HepG2 (cell line): ENCODE data around the gene RRAS. TPM values are rescaled to one million over a fixed set of nuclear protein-coding genes. Genes with fewer than 3 reads are reported as not detected.
A peak's percentile ranks its signal among the peaks of the same experiment; 100 is the strongest.

Experiments used
- BRD4 ChIP-seq: sonication (generic); formaldehyde crosslinking; IDR thresholded peaks from 2 replicates; pipeline ENCODE4 v1.4.0; 2020; ENCODE audit warnings: missing genetic modification reagents
- CREM ChIP-seq, 2 experiments: sonication (generic) in 1 of 2; formaldehyde crosslinking in 1 of 2; IDR thresholded peaks; 2 replicates each; pipeline versions ENCODE4 v1.4.0 to v1.6.1; 2016 to 2020; ENCODE audit warnings: antibody characterized with exemption in 1 of 2, mild to moderate bottlenecking in 1 of 2, missing genetic modification reagents in 1 of 2
- MIER3 ChIP-seq: IDR thresholded peaks from 2 replicates; pipeline ENCODE4 v1.6.1; 2016; ENCODE audit warnings: missing compliant biosample characterization, borderline replicate concordance
- NFKBIZ ChIP-seq: IDR thresholded peaks from 2 replicates; pipeline ENCODE4 v1.6.1; 2018; ENCODE audit warnings: missing genetic modification reagents, missing compliant biosample characterization
- NFYB ChIP-seq: sonication (generic); formaldehyde crosslinking; IDR thresholded peaks from 2 replicates; pipeline ENCODE4 v1.4.0; 2020; ENCODE audit warnings: missing genetic modification reagents
- NRL ChIP-seq: sonication (generic); formaldehyde crosslinking; IDR thresholded peaks from 2 replicates; pipeline ENCODE4 v1.5.0; 2020; ENCODE audit warnings: missing genetic modification reagents, mild to moderate bottlenecking, moderate library complexity, borderline replicate concordance
- PLRG1 ChIP-seq: fragments of 450-650 bp; conservative IDR thresholded peaks from 2 replicates; pipeline ENCODE4 v1.6.1; 2016
- ZKSCAN5 ChIP-seq: sonication (generic); formaldehyde crosslinking; IDR thresholded peaks from 2 replicates; pipeline ENCODE4 v1.5.1; 2020; ENCODE audit warnings: mild to moderate bottlenecking, missing genetic modification reagents
- ZNF547 ChIP-seq: sonication (generic); formaldehyde crosslinking; IDR thresholded peaks from 2 replicates; pipeline ENCODE4 v1.5.1; 2020; ENCODE audit warnings: mild to moderate bottlenecking, missing genetic modification reagents
- ZNF614 ChIP-seq: IDR thresholded peaks from 2 replicates; pipeline ENCODE4 v1.6.1; 2018; ENCODE audit warnings: missing biosample characterization, missing genetic modification reagents, inconsistent platforms, borderline replicate concordance
- ZNF619 ChIP-seq: sonication (generic); formaldehyde crosslinking; IDR thresholded peaks from 2 replicates; pipeline ENCODE4 v1.4.0; 2020; ENCODE audit warnings: mild to moderate bottlenecking, missing genetic modification reagents
- ZNF775 ChIP-seq: sonication (generic); formaldehyde crosslinking; IDR thresholded peaks from 2 replicates; pipeline ENCODE4 v1.4.0; 2020; ENCODE audit warnings: missing genetic modification reagents, mild to moderate bottlenecking, moderate library complexity, borderline replicate concordance
- polyA plus RNA-seq, 8 experiments: library from polyadenylated mRNA; depleted of rRNA in 3 of 8; stranded (reverse) in 7 of 8; unstranded in 1 of 8; fragments of >200 nt; fragmentation: Illumina TruSeq in 4 of 8; extraction: Trizol in 4 of 8; gene quantifications; 2 replicates each; pipeline versions ENCODE4 v1.2.1 to v1.2.3, GENCODE V29; 2011 to 2016; ENCODE audit warnings: low read depth in 4 of 8, missing spikeins in 1 of 8, mixed read lengths in 1 of 8; ENCODE audit not compliant: insufficient read depth in 1 of 8
- total RNA-seq, 5 experiments: library from RNA; depleted of rRNA; stranded (reverse); fragments of >200 nt; fragmentation: Illumina TruSeq; extraction: Trizol; gene quantifications; 2 replicates each; pipeline ENCODE4 v1.2.3, GENCODE V29; 2016; ENCODE audit warnings: low read depth in 1 of 5
- TF ChIP-seq, protein P1 (sequence below), 2 experiments: IDR thresholded peaks; 2 replicates each; pipeline ENCODE4 v1.6.1; 2011 to 2012; ENCODE audit warnings: low read length in 2 of 2, borderline replicate concordance in 1 of 2, low read depth in 1 of 2, mild to moderate bottlenecking in 1 of 2, moderate library complexity in 1 of 2
- TF ChIP-seq, protein P2 (sequence below): sonication (generic); formaldehyde crosslinking; IDR thresholded peaks from 2 replicates; pipeline ENCODE4 v1.4.0; 2020; ENCODE audit warnings: missing genetic modification reagents, mild to moderate bottlenecking, borderline replicate concordance
- TF ChIP-seq, protein P3 (sequence below): fragments of 450-650 bp; IDR thresholded peaks from 2 replicates; pipeline ENCODE4 v1.6.1; 2016
- TF ChIP-seq, protein P4 (sequence below): sonication (generic); formaldehyde crosslinking; IDR thresholded peaks from 2 replicates; pipeline ENCODE4 v1.5.0; 2020; ENCODE audit warnings: missing genetic modification reagents, mild to moderate bottlenecking, borderline replicate concordance
- TF ChIP-seq, protein P5 (sequence below): sonication (generic); formaldehyde crosslinking; IDR thresholded peaks from 2 replicates; pipeline ENCODE4 v1.4.0; 2020; ENCODE audit warnings: mild to moderate bottlenecking, missing genetic modification reagents
- TF ChIP-seq, protein P6 (sequence below): IDR thresholded peaks from 2 replicates; pipeline ENCODE4 v1.6.1; 2018; ENCODE audit warnings: missing genetic modification reagents, mild to moderate bottlenecking, missing compliant biosample characterization

The RRAS gene
- total and polyA plus RNA-seq, 2 of the 13 experiments (the other 11 are each of a cell fraction or from before 2014, with no cell fraction given): 1.5 to 12.0 TPM

DNA sequence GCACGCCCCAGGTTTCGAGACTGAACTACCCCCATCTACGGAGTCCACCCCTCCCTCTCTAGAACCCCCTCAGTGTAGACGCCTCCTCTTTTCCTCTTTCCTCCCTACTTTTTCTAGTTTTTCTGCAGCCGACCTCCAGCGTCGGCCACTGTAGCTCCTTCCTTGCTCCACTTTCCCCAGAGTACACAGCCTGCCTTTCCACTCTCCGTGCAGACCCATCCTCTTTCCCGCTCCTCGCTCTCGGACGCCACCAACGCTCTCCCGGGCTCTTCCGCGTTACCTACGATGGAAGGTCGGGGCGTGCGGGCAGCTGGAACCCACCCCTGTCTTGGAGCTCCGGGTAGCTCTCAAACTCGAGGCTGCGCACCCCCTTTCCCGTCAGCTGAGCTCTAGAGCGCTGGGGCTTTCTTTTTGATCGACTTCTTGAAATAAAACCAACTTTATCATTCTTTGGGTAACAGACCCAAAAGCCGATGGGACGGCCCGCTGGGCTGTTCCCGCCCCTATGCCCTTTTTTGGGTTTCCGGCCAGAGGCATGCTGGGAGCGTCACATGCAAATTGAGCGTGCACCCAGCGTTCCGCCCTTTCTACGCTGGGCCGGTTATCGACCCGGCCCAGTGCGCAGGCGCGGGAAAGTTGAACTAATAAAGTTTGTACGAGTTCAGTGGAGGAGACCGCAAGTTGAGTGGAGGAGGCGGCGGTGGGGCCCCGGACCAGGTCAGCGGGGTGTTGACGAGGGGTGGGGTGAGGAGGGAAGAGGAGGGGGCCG is 25.6 kb upstream of the RRAS start, which contains the start of the genes BCL2L12 and IRF3 (continued):
- TF ChIP-seq, protein P1, sequence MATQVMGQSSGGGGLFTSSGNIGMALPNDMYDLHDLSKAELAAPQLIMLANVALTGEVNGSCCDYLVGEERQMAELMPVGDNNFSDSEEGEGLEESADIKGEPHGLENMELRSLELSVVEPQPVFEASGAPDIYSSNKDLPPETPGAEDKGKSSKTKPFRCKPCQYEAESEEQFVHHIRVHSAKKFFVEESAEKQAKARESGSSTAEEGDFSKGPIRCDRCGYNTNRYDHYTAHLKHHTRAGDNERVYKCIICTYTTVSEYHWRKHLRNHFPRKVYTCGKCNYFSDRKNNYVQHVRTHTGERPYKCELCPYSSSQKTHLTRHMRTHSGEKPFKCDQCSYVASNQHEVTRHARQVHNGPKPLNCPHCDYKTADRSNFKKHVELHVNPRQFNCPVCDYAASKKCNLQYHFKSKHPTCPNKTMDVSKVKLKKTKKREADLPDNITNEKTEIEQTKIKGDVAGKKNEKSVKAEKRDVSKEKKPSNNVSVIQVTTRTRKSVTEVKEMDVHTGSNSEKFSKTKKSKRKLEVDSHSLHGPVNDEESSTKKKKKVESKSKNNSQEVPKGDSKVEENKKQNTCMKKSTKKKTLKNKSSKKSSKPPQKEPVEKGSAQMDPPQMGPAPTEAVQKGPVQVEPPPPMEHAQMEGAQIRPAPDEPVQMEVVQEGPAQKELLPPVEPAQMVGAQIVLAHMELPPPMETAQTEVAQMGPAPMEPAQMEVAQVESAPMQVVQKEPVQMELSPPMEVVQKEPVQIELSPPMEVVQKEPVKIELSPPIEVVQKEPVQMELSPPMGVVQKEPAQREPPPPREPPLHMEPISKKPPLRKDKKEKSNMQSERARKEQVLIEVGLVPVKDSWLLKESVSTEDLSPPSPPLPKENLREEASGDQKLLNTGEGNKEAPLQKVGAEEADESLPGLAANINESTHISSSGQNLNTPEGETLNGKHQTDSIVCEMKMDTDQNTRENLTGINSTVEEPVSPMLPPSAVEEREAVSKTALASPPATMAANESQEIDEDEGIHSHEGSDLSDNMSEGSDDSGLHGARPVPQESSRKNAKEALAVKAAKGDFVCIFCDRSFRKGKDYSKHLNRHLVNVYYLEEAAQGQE (IDR thresholded peaks at IDR 0.05; ENCODE audit: borderline replicate concordance in 1 of 2, low read depth in 1 of 2, low read length in 2 of 2): no peak; a peak in 1 of 4 replicates
- no peak for TF ChIP-seq PLRG1
- no peak; the same call in 1 of the 2 replicates for TF ChIP-seq NFYB (CRISPR knock-in tag)
- TF ChIP-seq, protein P2, sequence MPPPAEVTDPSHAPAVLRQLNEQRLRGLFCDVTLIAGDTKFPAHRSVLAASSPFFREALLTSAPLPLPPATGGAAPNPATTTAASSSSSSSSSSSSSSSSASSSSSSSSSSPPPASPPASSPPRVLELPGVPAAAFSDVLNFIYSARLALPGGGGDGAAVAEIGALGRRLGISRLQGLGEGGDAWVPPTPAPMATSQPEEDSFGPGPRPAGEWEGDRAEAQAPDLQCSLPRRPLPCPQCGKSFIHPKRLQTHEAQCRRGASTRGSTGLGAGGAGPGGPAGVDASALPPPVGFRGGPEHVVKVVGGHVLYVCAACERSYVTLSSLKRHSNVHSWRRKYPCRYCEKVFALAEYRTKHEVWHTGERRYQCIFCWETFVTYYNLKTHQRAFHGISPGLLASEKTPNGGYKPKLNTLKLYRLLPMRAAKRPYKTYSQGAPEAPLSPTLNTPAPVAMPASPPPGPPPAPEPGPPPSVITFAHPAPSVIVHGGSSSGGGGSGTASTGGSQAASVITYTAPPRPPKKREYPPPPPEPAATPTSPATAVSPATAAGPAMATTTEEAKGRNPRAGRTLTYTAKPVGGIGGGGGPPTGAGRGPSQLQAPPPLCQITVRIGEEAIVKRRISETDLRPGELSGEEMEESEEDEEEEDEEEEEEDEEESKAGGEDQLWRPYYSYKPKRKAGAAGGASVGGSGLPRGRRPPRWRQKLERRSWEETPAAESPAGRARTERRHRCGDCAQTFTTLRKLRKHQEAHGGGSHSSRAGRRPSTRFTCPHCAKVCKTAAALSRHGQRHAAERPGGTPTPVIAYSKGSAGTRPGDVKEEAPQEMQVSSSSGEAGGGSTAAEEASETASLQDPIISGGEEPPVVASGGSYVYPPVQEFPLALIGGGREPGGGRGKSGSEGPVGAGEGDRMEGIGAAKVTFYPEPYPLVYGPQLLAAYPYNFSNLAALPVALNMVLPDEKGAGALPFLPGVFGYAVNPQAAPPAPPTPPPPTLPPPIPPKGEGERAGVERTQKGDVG (CRISPR knock-in tag): no peak
- peak; percentile 52; the same call in 1 of the 2 replicates for TF ChIP-seq ZNF619 (CRISPR knock-in tag)
- peak; percentile 65 for TF ChIP-seq CREM (IDR thresholded peaks at IDR 0.05)
- TF ChIP-seq CREM (CRISPR knock-in tag; IDR thresholded peaks at IDR 0.05): no peak
- no peak for TF ChIP-seq ZNF614 (CRISPR knock-in tag)
- no peak for TF ChIP-seq MIER3 (CRISPR knock-in tag)
- TF ChIP-seq ZNF775 (CRISPR knock-in tag): no peak
- TF ChIP-seq, protein P3, sequence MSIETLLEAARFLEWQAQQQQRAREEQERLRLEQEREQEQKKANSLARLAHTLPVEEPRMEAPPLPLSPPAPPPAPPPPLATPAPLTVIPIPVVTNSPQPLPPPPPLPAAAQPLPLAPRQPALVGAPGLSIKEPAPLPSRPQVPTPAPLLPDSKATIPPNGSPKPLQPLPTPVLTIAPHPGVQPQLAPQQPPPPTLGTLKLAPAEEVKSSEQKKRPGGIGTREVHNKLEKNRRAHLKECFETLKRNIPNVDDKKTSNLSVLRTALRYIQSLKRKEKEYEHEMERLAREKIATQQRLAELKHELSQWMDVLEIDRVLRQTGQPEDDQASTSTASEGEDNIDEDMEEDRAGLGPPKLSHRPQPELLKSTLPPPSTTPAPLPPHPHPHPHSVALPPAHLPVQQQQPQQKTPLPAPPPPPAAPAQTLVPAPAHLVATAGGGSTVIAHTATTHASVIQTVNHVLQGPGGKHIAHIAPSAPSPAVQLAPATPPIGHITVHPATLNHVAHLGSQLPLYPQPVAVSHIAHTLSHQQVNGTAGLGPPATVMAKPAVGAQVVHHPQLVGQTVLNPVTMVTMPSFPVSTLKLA: 0 out of 2 replicates have a peak, but pooled peaks have one; percentile 11
- TF ChIP-seq ZNF547: no peak
- TF ChIP-seq, protein P4, sequence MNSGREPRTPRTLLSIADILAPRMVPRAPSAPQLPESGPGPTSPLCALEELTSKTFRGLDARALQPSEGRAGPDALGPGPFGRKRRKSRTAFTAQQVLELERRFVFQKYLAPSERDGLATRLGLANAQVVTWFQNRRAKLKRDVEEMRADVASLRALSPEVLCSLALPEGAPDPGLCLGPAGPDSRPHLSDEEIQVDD (CRISPR knock-in tag): no peak
- no peak for TF ChIP-seq BRD4 (CRISPR knock-in tag)
- TF ChIP-seq NFKBIZ (CRISPR knock-in tag): peak; percentile 47; the same call in 1 of the 2 replicates
- peak; percentile 18; the same call in 1 of the 2 replicates for TF ChIP-seq NRL
- TF ChIP-seq, protein P5, sequence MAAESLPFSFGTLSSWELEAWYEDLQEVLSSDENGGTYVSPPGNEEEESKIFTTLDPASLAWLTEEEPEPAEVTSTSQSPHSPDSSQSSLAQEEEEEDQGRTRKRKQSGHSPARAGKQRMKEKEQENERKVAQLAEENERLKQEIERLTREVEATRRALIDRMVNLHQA: no peak
- TF ChIP-seq ZKSCAN5 (CRISPR knock-in tag): no peak
- TF ChIP-seq, protein P6, sequence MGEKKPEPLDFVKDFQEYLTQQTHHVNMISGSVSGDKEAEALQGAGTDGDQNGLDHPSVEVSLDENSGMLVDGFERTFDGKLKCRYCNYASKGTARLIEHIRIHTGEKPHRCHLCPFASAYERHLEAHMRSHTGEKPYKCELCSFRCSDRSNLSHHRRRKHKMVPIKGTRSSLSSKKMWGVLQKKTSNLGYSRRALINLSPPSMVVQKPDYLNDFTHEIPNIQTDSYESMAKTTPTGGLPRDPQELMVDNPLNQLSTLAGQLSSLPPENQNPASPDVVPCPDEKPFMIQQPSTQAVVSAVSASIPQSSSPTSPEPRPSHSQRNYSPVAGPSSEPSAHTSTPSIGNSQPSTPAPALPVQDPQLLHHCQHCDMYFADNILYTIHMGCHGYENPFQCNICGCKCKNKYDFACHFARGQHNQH: no peak
